Lower lobe of right lung (tissue), 2 donors: ENCODE results near the gene TANGO2. TPM values are rescaled to one million over a fixed set of nuclear protein-coding genes. Genes with fewer than 3 reads are reported as not detected.
A peak's percentile ranks its signal among the peaks of the same experiment; 100 is the strongest.

Experiments used
- ATAC-seq, 2 donors: fragments of 200-7000 bp; cut with Tn5 transposase; one replicate each; pipeline ENCODE4 v1.9.1; 2020 to 2022; ENCODE audit warnings: mild to moderate bottlenecking in 2 of 2, moderate library complexity in 2 of 2
- DNase-seq: peaks from one replicate; pipeline ENCODE4 v3.0.0-alpha.2; 2020
- H3K27ac ChIP-seq: fragments of 200-600 bp; one replicate; pipeline ENCODE4 v1.8.0; 2022
- H3K27me3 ChIP-seq: fragments of 200-600 bp; one replicate; pipeline ENCODE4 v1.8.0; 2022; ENCODE audit warnings: low read depth
- H3K36me3 ChIP-seq: fragments of 200-600 bp; one replicate; pipeline ENCODE4 v1.8.0; 2022; ENCODE audit warnings: mild to moderate bottlenecking
- H3K4me1 ChIP-seq: fragments of 200-600 bp; one replicate; pipeline ENCODE4 v1.8.0; 2022
- H3K4me3 ChIP-seq: fragments of 200-600 bp; one replicate; pipeline ENCODE4 v1.8.0; 2022; ENCODE audit warnings: mild to moderate bottlenecking
- H3K9me3 ChIP-seq: fragments of 200-600 bp; one replicate; pipeline ENCODE4 v1.8.0; 2022
- intact Hi-C: fragments of 100-400 bp; cut with DNase I; formaldehyde crosslinking; loops from one replicate; pipeline ENCODE4 v1.11.0; 2022
- total RNA-seq: library from RNA; stranded (reverse); fragmentation: NEBNext Ultra II Directional; extraction: Animal tissue kit (Norgen Biotek cat#: 25700); gene quantifications from one replicate; pipeline ENCODE4 v1.2.1, GENCODE V29; 2021
- TF ChIP-seq, protein P1 (sequence below): fragments of 200-600 bp; IDR thresholded peaks from one replicate; pipeline ENCODE4 v1.8.0; 2022; ENCODE audit warnings: antibody characterized with exemption, mild to moderate bottlenecking
- donor health status: DM: no; HTN: yes; CAD: no; lungs with severe emphysema.

Gene TANGO2
- total RNA-seq, 1 donor from 2014 or later, result 45.1 TPM

DNA sequence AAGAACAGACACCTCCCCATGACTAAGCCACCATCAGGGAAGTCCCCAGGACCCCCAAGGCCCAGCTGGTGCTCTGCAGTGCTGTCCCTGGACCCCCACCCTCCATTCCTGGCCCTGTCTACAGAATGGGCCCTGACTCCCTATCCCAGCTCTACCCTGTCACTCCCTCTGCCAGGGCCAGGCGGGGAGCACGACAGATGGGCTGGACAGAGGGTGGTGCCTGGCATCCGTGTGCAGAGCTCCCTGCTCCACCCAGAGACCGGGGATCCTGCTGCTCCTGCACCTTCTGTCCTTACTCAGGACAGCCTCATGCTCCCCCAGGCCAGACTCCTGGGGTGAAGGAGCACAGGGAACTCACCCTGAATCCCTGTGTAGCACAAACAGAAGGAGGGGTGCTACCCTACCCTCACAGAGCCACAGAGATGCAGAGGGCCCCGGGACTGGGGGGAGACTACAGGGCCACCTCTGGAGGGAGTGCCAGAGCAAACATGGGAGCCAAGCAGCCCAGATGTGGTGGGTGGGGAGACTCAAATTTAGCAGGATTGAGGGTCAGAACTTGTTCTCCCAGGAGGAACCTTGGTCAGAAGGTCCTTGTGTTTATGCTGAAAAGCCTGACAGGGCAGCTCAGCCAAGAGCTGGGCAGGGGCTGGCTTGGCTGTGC, 6.3 kb upstream of the TANGO2 start:
- Histone ChIP-seq H3K36me3 (no peaks in the 10 kb centered on the region), H3K9me3 (no peaks in the 10 kb centered on the region), H3K4me1 (peaks cover 31% of the 10 kb centered on the region), H3K27ac (no peak overlapping the region), H3K4me3 (no peak overlapping the region), H3K27me3 (no peaks in the 10 kb centered on the region)
- TF ChIP-seq, protein P1, sequence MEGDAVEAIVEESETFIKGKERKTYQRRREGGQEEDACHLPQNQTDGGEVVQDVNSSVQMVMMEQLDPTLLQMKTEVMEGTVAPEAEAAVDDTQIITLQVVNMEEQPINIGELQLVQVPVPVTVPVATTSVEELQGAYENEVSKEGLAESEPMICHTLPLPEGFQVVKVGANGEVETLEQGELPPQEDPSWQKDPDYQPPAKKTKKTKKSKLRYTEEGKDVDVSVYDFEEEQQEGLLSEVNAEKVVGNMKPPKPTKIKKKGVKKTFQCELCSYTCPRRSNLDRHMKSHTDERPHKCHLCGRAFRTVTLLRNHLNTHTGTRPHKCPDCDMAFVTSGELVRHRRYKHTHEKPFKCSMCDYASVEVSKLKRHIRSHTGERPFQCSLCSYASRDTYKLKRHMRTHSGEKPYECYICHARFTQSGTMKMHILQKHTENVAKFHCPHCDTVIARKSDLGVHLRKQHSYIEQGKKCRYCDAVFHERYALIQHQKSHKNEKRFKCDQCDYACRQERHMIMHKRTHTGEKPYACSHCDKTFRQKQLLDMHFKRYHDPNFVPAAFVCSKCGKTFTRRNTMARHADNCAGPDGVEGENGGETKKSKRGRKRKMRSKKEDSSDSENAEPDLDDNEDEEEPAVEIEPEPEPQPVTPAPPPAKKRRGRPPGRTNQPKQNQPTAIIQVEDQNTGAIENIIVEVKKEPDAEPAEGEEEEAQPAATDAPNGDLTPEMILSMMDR, result no peak
- no peak for ATAC-seq
- intact Hi-C loops, result no loop called here
- DNase-seq, result no peak

DNA sequence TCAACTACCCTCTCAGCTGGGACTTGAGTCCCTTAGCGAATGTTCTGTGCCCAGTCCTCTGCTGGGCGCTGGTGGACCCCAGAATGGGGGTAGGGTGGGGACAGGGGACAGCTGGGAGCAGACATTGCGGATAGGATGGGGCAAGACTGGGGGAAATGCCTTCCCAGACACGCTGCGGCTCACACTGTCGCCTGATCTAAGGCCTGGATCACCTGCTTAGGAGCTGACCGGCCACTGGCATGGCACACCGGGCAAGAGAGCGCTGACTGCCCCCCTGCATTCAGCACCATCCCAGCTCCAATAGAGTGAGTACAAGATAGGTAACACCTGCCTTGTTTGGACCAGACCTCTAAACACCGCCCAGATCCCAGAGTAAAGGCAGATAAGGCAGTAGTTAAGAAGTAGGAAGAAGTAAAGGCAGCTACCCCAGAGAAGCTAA, 5.7 kb upstream of the TANGO2 start:
- Histone ChIP-seq H3K27ac (no peak overlapping the region), H3K9me3 (no peaks in the 10 kb centered on the region), H3K27me3 (no peaks in the 10 kb centered on the region), H3K4me3 (no peak overlapping the region), H3K4me1 (peaks cover 34% of the 10 kb centered on the region), H3K36me3 (no peaks in the 10 kb centered on the region)
- DNase-seq, result no peak
- intact Hi-C loops, result no loop called here
- ATAC-seq, result no peak
- TF ChIP-seq, protein P1, result no peak

DNA sequence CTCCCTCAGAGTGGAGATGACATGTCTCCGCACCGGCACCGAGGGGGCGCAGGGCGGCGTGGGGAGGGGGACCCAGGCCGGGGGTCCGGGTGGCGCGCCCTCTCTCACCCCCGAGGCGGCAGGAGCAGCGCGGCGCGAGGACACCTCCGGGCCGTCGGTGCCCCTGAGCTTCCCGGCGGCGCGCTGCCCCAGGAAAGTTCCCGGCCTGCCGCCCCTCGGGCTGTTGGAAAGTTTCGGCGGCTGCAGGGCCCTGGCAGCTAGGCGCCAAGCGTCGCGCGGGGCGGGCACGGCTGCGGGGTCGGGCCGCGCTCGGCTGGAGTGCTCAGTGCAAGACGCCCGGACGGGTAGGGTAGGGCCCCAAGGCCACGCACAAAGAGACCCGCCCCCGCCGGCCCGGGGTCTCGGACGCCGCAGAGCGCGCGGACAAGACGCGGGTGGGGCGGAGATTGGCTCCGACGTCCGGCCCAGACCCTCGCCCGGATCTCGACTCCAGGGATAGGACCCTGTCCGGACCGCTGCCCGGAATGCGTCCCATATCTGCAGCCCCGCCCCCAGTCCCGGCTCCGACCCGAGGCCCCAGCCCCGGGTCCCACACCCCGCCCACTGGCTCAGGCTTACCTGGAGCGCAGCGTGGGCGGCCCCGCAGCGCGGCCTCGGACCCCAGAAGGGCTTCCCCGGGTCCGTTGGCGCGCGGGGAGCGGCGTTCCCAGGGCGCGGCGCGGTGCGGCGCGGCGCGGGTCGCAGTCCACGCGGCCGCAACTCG, 4.8 kb upstream of the TANGO2 start:
- ATAC-seq (peak; percentile 1 to 8), DNase-seq (peak; percentile 71)
- intact Hi-C loops, result no loop called here
- H3K9me3 ChIP-seq, result no peaks in the 10 kb centered on the region
- no peaks in the 10 kb centered on the region for H3K27me3 ChIP-seq
- TF ChIP-seq, protein P1, result no peak
- H3K36me3 ChIP-seq, result no peaks in the 10 kb centered on the region
- H3K4me1 ChIP-seq, result peaks cover 39% of the 10 kb centered on the region
- peak overlapping the region; percentile 92 for H3K4me3 ChIP-seq
- H3K27ac ChIP-seq, result peak overlapping the region; percentile 11

DNA sequence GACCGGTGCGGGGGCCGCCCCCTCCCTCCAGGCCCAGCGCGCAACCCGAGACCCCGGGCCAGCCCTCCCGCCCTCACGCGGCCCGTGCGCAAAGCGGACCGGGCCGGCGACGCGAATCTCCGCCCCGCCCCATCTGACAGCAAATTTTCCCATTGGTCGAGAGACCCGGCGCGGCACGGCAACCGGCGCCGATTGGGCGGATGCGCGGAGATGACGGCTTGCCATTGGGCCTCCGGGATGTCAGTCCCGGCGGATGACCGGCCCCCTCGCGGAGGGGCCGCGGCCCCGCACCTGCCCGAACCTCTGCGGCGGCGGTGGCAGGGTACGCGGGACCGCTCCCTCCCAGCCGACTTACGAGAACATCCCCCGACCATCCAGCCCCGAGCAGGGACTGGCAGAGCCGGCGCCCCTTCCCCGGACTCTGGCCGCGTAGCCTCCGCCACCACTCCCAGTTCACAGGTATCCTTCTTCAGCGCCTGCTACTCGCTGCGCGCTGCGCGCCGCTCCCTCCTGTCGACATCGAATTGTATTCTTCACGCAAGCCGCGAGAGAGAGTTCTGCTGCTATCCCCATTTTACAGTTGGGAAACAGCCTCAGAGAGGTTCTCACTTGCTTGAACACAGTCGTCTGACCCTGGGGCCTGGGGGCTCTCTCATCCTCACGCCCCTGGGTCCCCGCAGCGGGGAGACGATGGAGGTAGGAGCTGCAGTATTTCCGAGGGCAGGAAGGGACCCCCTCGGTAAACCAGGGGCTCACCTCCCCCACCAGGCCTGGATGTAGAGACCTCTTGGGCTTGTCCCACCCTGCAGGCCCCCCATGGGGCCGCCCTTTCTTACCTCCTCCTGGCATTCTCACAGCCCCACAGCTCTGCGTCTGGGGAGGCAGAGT, 3.9 kb upstream of the TANGO2 start, which contains the start of gene ARVCF:
ARVCF (minus strand) TSS at position 90 of the 888 bp plus-strand sequence. CDS start 26,029 bp downstream, outside the sequence.
- no peaks in the 10 kb centered on the region for H3K36me3 ChIP-seq
- H3K9me3 ChIP-seq, result no peaks in the 10 kb centered on the region
- H3K27ac ChIP-seq, result peak within 1 kb of the TSS; percentile 11
- H3K4me1 ChIP-seq, result peaks cover 46% of the 10 kb centered on the region
- H3K4me3 ChIP-seq, result peak within 1 kb of the TSS; percentile 92
- H3K27me3 ChIP-seq, result no peaks in the 10 kb centered on the region
- TF ChIP-seq, protein P1, result peak; percentile 11
- ATAC-seq, result peak; percentile 76 to 84
- peak; percentile 90 for DNase-seq
- intact Hi-C loops, result no loop called here

DNA sequence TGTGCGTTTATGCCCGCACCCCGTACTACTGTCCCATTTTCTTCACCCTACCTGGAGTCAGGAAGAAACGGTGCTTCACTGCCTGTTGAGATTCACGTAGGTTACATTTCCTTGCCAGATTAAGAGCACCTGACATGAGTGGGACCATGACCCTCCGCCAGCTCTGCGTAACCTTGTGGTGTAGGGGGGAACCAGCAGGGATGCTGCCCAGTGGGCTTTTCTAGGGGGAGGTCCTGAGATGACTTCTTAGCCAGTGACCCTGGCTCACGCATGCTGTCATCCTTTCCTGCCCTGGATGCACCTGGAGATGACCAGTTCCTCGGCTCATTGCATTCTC, 3.3 kb upstream of the TANGO2 start:
- DNase-seq, result no peak
- intact Hi-C loops, result no loop called here
- TF ChIP-seq, protein P1, result no peak
- H3K27me3 ChIP-seq, result no peaks in the 10 kb centered on the region
- H3K4me3 ChIP-seq, result peak overlapping the region; percentile 92
- H3K9me3 ChIP-seq, result no peaks in the 10 kb centered on the region
- no peak for ATAC-seq
- no peak overlapping the region for H3K27ac ChIP-seq
- H3K36me3 ChIP-seq, result no peaks in the 10 kb centered on the region
- peaks cover 52% of the 10 kb centered on the region for H3K4me1 ChIP-seq
